ENCODE measurements around the gene ZNF593OS. TPM values are rescaled to one million over a fixed set of nuclear protein-coding genes. Genes with fewer than 3 reads are reported as not detected.

Gene ZNF593OS
- total and polyA plus RNA-seq, 8 donors, result 1.0 to 3.2 (median 1.2) TPM; not detected in 2

DNA sequence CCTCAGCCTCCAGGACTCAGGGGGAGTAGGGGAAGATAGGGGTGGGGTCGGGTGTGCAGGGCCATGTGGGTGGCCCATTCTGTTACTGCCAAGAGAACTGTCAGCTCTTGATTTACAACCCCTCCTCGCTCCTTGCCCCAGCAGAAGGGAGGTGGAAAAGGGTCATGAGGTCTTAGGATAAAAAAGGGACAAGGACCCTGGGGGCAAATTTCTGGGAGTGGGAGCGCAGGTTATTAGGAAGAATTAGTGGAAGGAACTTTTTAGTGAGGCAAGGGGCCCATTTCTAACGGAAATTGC lies 11.9 kb downstream of the ZNF593OS start:
- H3K27ac ChIP-seq, result peak overlapping the region; percentile 41 to 50
- DNase-seq, result no peak
- TF ChIP-seq, protein P1, sequence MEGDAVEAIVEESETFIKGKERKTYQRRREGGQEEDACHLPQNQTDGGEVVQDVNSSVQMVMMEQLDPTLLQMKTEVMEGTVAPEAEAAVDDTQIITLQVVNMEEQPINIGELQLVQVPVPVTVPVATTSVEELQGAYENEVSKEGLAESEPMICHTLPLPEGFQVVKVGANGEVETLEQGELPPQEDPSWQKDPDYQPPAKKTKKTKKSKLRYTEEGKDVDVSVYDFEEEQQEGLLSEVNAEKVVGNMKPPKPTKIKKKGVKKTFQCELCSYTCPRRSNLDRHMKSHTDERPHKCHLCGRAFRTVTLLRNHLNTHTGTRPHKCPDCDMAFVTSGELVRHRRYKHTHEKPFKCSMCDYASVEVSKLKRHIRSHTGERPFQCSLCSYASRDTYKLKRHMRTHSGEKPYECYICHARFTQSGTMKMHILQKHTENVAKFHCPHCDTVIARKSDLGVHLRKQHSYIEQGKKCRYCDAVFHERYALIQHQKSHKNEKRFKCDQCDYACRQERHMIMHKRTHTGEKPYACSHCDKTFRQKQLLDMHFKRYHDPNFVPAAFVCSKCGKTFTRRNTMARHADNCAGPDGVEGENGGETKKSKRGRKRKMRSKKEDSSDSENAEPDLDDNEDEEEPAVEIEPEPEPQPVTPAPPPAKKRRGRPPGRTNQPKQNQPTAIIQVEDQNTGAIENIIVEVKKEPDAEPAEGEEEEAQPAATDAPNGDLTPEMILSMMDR (IDR thresholded peaks at IDR 0.05), result no peak

DNA sequence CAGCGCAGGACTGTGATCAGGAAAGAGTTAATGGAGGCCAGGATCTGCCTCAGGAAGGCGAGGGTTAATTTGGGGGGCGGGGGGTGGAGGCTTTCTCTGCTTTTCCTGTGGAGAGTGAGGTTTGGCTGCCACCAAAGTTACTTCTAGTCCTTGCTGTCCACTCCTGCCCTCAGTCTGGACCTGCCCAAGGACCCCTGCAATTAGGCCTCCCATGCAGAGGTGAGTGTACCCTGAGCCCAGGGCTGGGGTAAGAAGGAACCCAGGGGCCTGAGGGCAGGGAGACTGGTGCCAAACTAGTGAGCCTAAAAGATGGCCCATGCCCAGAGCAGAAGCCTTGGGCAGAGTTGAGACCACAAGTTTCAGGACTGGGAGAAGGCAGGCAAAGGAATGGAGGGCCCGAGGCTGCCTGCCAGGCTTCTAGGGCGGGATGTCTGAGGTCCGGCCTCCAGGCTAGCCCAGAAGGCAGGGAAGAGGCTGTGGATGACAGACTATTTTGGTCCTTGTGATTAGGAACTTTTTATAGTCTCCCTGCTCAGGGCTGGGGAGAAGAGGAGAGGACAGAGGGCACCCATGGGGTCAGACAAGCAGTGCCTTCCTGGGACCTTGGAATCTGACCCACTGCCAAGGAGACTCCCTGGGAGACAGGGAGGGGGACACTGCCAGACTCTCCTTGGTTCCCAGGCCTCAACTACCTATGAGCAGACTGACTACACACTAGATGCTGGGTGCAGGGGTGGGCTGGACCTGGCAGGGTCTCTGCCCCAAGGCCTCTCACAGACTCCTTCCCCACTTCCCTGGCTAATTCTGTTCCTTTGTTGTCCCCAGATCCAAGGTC lies 12.5 kb downstream of the ZNF593OS start, which contains the start of gene FAM110D:
FAM110D (plus strand) TSS at position 172 of the 835 bp plus-strand sequence. CDS start 2,213 bp downstream, outside the sequence.
- Histone ChIP-seq H3K9me3 (no peaks in the 10 kb centered on the region), H3K4me1 (peaks cover 0 to 29% of the 10 kb centered on the region in 2 donors), H3K27ac (peak within 1 kb of the TSS; percentile 41 to 50), H3K36me3 (no peaks in the 10 kb centered on the region), H3K27me3 (peaks cover 0 to 75% of the 10 kb centered on the region in 2 donors), H3K4me3 (peak within 1 kb of the TSS; percentile 18 to 53)
- DNase-seq (no peak), ATAC-seq (no peak)
- intact Hi-C loops (cut with DNase I), result no loop called here
- TF ChIP-seq, protein P1 (IDR thresholded peaks at IDR 0.05), result no peak

More for the DNA sequence above, 11.9 kb downstream of the ZNF593OS start:
- Histone ChIP-seq H3K4me1 (peaks cover 0 to 29% of the 10 kb centered on the region in 2 donors), H3K4me3 (peak overlapping the region; percentile 18 to 53), H3K36me3 (no peaks in the 10 kb centered on the region), H3K27me3 (peaks cover 0 to 81% of the 10 kb centered on the region in 2 donors), H3K9me3 (no peaks in the 10 kb centered on the region)
- intact Hi-C loops (cut with DNase I), result loop anchor here in 1 of 2 donors (10.0 kb wide), 1 partner anchor 125 kb away; no protein-coding TSS in a partner anchor
- ATAC-seq, result no peak

DNA sequence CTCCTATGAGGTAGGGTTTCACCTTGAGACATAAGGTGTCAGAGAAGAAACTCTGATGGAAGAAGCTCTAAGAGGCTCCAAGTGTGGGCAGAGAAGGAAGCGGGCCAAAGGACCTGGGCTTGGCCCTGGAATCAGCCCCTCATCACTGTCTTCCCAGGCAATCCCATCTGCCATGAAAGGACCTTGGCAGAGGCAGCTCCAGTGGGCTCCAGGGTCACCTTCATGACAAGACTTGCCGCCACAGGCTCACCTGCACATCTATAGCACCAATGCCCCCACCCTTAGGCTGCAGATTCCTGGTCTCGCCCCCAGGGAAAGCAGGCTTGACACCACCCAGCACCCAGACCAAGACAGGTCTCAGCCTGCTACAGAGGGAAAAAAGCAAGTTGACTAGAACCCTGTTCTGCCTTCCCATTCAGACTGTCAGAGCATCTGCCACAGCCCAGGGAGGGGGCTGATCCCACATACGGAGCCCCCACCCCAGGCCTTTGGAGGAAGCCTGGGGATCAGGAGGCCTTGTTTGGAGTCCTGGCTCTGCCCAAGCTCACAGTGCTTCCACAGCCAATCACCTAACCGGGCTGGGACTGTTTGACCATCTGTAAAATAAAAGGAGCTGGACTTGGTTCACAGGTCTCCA lies 13.2 kb downstream of the ZNF593OS start:
- intact Hi-C loops (cut with DNase I), result no loop called here
- H3K27me3 ChIP-seq, result peaks cover 0 to 68% of the 10 kb centered on the region in 2 donors
- no peaks in the 10 kb centered on the region for H3K36me3 ChIP-seq
- H3K4me3 ChIP-seq, result peak overlapping the region in 1 of 2 donors; percentile 53
- DNase-seq (no peak), ATAC-seq (no peak)
- H3K4me1 ChIP-seq, result peaks cover 0 to 26% of the 10 kb centered on the region in 2 donors
- H3K9me3 ChIP-seq, result no peaks in the 10 kb centered on the region
- peak overlapping the region in 1 of 2 donors; percentile 50 for H3K27ac ChIP-seq
- TF ChIP-seq, protein P1 (IDR thresholded peaks at IDR 0.05), result no peak

DNA sequence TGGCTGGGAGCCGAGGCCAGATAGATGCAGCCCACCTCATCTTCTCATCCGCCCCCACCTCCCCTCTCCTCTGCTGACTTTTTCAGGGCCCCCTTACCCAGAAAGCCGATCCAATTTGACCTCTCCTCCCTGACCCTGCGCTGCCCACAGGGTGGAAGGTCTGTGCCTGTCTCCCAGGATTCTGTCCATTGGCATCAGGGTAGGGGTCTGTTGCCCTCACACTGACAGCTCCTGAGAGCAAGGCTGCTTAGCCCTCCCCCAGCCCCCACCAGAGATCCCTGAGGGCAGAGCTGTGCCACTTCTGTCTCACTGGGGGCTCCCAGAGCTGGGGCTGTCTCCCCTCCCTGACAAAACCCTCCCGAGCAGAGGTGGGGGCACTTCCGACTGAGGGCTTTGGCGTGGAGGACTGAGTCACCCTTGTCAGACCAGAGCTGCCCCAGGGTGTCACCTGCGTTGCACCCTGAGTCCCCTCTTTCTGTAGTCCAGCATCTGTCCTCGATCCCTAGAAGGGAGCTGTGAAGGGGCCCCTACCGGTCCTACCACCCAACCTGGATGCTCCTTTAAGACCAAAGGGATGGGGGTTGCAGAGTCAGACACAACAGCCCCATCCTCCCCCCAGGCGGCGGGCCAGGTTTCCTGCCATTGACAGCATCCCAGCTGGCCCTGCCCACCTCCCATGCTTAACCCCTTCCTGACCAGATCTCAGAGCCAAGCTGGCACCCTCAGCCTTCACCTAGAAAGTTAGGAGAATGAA lies 15.2 kb downstream of the ZNF593OS start:
- H3K36me3 ChIP-seq, result no peaks in the 10 kb centered on the region
- peaks cover 0 to 50% of the 10 kb centered on the region in 2 donors for H3K27me3 ChIP-seq
- ATAC-seq (peak; percentile 17), DNase-seq (no peak)
- intact Hi-C loops (cut with DNase I), result no loop called here
- peaks cover 0 to 18% of the 10 kb centered on the region in 2 donors for H3K4me1 ChIP-seq
- TF ChIP-seq, protein P1 (IDR thresholded peaks at IDR 0.05), result no peak
- H3K9me3 ChIP-seq, result no peaks in the 10 kb centered on the region
- H3K4me3 ChIP-seq, result peak overlapping the region in 1 of 2 donors; percentile 32
- peak overlapping the region; percentile 48 to 70 for H3K27ac ChIP-seq
